WI38 (cell line): ENCODE measurements around the gene TMEM255B.

ENCODE experiments used
- H3K4me3 ChIP-seq: 2 replicates; pipeline ENCODE4 v1.5.1; 2011; ENCODE audit warnings: low read depth, mild to moderate bottlenecking, control low read depth, low read length
- CTCF ChIP-seq: IDR thresholded peaks from 2 replicates; pipeline ENCODE4 v1.5.1; 2012; ENCODE audit warnings: low read depth, mild to moderate bottlenecking, control low read depth, low read length

TMEM255B gene

GRCh38 chr13:113845055-113845454 is 86.0 kb downstream of the TMEM255B start:
- no peak overlapping the region for H3K4me3 ChIP-seq
- TF ChIP-seq CTCF: no peak

GRCh38 chr13:113845723-113846635 is 87.0 kb downstream of the TMEM255B start:
- no peak overlapping the region for H3K4me3 ChIP-seq
- TF ChIP-seq CTCF: no peak

DNA sequence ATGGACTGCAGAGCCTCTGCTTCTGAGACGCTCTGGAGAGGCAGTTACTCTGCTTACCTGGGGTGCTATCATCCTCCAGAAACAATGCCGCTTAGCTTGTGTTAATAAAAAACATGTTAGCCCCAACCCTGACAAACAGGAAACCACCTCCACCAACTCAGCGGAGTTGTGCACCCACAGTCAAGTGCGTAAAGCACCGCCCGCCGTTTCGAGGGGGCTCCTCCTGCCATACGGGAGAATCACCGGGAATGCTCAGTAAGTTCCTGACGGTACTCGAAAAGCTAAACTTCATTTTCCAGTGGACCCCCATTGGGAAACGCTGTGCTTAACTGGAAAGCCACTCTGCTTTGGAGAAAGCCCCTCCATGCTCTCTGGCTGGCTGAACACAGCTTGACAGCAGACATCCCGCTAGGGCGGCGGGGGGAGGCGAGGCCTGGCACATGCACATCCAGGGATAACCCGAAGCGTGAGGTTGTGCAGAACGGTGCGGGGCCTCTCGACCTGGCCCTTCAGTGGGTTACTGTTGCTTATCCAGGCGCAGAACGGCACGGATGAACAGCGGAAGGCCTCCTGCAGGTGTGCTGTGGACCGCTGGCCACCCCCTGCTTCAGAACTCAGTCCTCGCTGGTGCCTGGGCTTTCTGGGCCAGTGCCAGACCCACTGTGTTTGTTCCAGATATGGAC is 87.8 kb downstream of the TMEM255B start:
- no peak overlapping the region for H3K4me3 ChIP-seq
- no peak for TF ChIP-seq CTCF

DNA sequence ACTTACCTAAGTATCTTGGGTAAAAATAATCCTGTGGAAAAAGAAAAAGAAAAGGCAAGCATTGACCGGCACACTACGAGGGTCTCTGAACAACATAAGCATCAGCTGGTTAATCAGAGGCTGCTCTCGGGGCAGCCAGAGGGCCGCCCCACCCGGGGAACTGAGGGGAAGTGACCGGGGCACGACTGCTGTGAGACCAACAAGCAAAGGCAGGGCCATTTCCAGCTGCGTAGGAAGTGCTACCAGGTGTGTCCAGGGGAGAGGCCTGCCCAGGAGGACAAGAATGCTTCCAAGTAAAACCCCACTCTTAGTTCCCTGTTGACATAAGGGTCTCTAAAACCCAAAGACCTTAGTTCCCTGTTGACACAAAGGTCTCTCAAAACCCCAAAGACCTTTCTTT is 89.0 kb downstream of the TMEM255B start:
- H3K4me3 ChIP-seq: no peak overlapping the region
- TF ChIP-seq CTCF: no peak

DNA sequence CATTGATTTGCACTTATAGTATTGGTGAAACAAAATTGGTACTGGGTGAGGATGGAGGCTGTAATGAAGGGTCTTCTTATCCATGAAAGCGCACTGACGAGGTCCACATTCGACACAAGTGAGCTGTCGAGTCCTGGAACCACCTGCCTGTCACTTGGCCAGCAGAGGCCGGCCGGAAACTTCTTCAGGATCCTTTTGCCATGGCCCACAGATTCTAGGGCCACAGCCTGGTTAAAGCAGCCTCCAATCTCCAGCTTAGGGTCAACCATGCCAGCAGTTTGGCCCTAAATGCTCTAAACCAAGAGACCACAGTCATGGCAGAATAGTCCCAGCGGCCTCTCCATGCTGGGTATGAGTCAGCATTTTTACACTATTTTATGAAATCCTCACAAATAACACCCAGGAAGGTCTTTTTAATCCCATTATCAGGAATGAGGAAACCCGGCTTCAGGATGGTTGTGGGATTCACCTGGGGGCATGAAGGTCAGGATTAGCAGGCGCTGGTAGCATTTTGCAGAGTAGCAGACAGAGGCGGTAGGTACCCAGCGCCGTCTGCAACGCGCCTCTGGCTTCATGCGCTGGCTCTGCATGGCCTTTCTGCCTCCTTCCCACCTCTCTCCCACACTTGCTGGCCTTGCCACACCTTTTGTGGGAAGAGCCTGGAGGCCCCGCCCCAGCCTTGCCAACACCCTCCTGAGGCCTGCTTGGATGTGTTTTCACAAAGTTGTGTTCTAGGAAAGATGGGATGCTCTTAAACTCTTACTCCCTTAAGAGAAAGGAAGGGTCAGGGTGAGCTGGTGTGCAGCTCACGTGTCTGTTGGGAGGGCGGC is 89.6 kb downstream of the TMEM255B start:
- H3K4me3 ChIP-seq: no peak overlapping the region
- TF ChIP-seq CTCF: no peak

DNA sequence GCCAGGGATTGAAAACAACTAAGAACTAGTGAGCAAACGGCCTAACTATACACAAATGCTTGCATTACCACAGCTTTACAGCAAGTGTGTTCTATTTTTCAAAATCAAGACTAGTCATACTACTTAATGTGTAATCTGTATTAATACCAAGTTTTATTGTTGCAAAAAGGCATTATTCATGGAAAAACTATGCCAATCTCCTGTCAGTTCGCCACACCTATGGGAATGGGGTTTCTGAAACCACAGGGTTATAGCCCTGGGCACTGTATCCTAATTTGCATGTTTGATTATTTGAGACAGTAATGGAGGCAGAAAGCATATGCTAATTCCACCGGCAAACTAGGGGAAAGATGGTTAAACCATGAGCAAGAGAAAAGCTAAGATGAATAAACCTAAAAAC is 90.5 kb downstream of the TMEM255B start:
- H3K4me3 ChIP-seq: no peak overlapping the region
- TF ChIP-seq CTCF: no peak
